Left forelimb (tissue), 1 donor: ENCODE data around the gene THAP11.

ENCODE experiments used
- DNase-seq: peaks from one replicate; pipeline ENCODE4 v3.0.0-alpha.2; 2018; ENCODE audit warnings: low spot score

The THAP11 gene

DNA sequence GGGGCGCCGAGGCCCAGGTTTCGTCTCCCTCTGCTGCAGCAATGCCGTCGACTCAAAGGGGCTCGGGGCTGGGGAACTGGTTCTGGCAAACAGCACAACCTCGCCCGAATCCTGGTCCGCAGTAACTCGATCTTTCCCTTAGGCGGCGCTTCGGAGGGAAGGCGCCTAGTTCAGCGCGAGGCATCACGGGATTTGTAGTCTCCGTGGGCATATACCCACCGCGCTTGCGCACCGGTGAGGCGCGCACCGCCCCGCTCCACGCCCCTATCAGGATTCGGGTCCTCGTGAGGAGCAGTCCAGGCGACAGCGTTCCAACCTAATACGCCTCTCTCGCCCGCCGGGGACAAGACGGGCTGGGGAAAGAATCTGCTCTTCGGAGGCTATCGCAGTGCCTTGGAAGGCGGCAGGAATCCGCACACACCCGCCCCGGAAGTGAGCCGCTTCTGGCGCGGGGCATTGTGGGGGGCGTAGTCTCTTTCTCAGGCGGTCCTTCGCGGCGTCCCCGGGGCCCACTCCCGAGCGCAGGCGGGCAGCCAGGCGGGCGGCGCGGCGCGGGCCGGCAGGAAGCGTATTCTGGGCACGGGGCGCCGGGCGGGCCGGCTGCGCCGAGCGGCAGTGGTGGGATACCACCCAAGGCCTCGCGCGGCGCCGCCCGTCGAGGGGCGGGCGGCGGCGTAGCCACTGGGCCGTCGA lies at the start of gene THAP11:
Gene THAP11, plus strand, starts transcription at position 505 of the 693 bp plus-strand sequence. CDS start 235 bp downstream, outside the sequence.
- DNase-seq = peak; percentile 97

DNA sequence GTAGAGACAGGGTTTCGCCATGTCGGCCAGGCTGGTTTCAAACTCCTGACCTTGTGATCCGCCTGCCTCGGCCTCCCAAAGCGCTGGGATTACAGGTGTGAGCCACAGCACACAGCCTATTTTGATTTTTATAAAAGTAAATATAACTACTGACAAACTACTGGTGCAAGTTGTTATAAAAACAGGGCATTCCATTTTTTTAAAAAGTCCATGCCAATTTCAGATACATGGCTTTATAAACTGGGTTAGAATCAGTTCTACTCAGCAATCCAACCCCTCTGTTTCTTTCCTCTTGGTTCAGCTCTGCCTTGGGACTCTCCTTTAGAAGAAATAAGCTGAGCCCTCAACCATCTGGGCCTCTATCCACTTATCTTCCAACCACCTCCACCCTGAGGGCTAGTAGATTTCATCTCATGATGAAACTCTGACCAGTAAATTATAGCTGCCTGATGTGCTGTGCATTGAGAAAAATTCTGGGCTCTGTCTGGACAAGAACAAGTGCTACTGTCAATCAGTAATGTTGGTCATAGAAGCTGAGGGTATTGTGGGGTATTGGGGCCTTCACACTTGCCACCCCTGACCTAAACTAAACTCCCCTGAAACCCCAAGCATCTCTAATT lies 45.9 kb upstream of the THAP11 start:
- DNase-seq = no peak

DNA sequence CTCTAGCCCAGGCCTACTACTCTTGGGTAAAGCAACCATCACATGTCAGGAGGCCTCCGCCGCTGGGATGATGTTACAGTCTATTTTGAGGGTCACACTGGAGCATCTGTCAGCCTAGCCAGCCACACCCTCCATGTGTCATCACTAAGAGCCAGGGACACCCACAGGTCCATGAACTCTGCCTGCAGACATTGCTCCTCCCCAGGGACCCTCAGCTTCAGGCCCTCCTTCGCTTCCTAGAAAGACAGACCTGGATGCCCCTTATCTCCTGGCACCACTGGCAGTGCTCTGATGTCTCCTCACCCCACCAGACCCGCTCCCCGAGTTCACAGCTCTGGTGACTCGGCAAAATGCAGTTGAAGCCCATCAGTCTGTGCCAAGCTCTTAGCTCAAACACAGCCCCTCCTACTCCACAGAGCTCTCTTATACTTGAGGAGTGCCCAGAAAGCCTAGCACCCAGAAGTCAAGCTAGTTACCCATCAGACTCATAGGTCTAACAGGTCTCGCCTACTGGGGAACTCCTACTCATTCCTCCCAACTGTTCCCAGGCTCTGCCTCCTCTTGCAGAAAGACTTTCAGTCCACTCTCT lies 41.7 kb upstream of the THAP11 start:
- DNase-seq = no peak

DNA sequence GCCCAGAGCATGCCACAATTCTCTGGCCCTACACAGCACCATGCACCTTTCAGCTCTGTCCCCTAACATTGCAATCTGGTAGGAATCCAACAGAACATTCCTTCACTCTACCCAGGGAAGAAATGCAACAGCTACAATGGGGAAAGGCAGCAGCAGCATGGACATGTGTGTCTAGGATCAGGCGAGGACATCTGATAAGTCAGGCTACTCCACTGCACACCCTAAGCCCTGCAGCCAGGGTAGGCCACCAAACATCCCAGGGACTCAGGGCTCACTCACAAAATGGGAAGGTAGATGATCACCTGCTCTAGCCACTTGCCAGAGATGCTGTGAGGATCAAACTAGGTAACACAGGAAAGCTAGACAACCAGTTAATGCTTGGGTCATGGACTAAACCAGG lies 40.9 kb upstream of the THAP11 start:
- no peak for DNase-seq

DNA sequence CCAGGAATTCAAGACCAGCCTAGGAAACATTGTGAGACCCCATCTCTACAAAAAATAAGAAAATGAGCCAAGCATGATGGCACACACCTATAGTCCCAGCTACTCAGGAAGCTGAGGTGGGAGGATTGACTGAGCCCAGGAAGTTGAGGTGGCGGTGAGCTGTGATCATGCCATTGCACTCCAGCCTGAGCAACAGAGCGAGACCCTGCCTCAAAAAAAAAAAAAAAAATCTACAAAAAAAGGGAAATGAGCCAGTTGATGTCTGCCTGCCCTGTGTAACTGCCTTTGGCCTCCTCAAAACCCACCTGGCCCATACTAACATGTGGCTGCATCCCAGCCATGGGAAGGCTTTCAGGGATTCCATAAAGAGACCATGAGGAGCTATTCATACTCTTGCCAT lies 40.2 kb upstream of the THAP11 start:
- no peak for DNase-seq

DNA sequence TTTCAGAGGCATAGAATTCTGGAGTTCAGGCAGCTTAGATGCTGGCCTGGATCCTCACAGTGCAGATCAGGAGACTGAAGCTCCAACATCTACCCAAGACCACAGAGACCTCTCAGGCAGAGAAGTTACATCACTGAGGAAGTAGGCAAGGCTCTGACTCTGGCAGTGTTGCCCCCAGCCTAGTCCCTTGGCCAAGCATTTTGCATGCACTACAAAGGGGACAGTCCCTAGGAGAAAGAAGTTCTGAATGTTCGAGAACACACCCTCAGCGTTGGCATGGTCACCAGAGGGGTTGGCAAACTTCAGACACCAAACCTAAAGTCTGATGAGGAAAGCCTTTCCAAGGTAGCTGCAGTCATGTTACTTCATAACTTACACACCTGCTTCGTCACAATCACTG lies 38.2 kb upstream of the THAP11 start:
- no peak for DNase-seq

DNA sequence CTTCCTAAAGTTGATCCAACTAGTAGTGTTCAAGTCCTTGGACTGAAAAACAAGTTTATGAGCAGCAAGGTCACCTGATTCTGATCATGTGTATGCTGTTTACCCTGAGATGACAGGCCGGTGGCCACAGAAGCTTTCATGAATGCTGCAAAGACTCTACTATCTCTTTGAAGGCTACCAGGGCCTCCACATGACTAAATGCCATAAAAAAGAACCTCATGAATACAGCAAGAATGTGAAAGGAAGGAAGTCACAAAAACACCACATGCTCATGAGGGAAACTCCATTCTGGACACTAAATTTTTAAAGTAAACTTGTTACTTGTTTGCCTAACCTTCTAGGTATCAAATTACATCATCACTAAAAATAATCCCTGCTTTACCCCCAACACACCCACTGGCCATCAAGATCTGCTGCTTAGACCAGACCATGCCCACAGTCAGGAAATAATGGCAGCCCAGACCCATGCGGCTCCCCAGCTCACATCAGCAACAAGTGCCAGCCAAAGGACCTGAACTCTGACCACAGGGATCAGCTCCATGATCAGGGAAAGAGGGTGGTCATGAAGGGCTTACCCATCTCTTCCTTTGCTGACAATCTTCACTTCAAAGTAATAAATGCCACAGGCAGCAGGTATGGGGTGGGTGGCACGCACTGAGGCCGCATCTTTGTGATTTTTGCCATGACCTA lies 37.1 kb upstream of the THAP11 start:
- DNase-seq = no peak

DNA sequence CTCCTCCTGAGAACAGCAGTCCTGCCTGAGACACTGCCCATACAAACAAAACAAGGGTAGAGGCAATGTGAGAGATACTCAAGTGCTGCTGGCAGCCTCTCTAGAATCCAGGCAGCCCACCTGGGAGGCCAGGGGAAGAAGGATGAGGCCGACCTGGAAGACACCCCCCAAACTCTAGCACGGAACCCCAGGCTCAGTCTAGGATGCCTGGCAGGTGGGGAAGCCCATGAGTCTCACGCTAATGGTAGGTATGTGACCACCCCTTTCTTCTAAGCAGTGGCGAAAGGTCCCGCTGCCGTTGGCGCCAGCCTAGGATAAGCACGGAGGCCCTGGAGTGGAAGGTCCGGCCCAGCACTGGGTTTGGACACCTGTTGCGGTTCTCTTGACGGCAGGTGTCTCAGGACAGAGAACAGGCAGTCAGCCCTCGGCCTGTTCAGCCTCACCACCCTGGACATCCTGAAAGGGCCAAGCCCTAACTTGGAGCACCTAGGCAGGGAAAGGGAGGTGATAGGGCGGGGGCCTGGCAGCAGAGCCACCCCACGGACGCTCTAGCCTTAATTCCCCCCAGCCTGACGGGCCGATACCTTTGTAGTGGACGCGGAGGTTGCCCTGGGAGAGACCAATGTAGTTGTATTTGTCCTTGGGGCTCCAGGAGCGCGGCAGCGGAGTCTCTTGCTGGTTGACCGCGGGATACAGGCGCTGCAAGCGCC lies 36.2 kb upstream of the THAP11 start:
- DNase-seq = no peak

DNA sequence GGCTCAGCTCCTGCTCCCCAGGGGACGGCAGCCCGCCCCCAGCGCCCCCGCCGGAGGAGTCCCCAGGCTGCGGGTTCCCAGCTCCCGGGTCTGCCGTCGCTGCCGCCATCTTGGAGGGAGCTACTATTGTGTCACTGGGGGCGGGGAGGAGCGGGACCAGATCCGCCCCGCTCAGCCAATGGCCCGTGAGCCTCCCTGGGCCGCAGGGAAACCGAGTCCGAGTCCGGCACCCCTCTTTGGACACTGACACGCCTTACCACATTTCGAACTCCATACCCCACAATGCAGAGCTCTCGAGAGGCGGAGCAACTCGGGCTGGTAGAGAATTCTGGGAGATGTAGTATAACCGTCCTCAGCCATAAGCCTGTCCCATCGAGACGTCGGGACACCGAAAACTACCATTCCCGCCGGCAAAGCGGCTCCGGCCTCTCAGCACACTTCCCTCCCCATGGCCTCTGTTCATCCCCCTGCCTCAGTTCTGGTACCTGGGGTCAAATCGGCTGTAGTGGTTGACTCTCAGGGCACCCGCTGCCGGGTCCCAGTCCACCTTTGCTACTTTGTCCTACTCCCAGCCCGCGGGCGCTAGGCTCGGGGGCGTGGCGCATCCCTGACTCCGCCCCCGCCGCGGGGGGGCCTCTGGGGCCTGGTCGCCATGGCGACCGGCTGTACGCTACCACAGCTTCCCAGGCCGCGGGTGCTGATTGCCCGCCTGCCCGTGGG lies 35.5 kb upstream of the THAP11 start, which contains the start of the genes RANBP10 and TSNAXIP1:
Gene RANBP10, minus strand, starts transcription at position 133 of the 720 bp plus-strand sequence. Its CDS starts 24 bp downstream, at position 109.
Gene TSNAXIP1, plus strand, starts transcription at position 462 of the 720 bp plus-strand sequence. CDS start 261 bp downstream, outside the sequence.
- peak; percentile 95 for DNase-seq

DNA sequence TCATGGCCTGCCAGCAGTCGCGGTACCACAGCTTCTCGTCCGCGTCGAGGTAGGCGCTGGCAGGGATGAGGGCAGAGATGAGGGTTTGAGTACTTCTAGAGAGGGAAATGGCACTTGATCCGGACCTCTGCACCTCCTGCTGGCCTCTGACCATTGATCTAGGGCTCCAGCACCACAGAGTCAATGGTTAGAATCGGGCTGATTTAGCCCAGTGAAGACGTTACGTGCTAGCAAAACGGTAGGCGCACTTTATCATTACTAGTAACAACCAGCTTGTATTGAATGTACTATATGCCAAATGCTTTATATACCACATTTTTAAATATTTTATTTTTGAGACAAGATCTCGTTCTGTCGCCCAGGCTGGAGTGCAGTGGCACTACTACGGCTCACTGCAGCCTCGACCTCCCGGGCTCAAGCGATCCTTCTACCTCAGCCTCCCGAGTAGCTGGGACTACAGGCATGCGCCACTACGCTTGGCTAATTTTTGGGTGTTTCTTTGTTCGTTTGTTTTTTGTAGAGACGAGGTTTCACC lies 34.9 kb upstream of the THAP11 start:
- DNase-seq = no peak

DNA sequence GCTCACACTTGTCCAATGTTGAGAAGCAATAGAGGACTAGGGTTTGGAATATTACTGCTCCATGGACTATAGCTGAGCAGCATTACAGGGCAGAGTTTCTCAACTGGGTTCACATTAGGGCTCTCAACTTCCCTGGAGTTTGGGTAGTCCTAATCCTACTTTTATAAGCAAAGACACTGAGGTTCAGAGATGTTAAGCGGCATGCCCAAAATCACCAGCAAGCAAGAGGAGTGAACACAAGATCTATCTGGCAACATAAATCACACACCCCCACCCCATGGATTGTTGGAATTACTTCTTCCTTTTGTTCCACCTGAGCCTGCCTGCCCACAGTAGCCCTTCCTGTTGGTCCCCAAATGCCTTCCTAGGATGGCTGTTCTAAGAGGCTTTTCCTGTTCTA lies 30.2 kb upstream of the THAP11 start:
- DNase-seq = no peak

DNA sequence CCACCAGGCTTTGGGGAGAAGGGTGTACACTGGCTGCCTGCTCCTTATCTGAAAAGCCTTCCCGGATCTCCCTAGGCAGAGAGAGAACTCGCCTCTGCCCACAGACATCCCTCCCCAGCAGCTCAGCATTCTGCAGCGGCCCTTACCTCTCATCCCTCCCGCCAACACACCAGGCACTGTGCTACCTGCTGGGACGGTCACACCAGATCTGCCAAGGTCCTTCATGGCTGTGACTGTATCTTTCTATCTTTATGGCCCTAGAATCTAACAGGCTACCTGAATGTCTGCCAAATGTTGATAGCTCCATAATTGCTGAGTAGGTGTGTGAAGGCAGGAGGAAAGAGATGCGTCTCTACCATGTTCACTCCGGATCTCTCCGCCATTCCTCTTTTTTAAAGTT lies 27.6 kb upstream of the THAP11 start:
- no peak for DNase-seq

DNA sequence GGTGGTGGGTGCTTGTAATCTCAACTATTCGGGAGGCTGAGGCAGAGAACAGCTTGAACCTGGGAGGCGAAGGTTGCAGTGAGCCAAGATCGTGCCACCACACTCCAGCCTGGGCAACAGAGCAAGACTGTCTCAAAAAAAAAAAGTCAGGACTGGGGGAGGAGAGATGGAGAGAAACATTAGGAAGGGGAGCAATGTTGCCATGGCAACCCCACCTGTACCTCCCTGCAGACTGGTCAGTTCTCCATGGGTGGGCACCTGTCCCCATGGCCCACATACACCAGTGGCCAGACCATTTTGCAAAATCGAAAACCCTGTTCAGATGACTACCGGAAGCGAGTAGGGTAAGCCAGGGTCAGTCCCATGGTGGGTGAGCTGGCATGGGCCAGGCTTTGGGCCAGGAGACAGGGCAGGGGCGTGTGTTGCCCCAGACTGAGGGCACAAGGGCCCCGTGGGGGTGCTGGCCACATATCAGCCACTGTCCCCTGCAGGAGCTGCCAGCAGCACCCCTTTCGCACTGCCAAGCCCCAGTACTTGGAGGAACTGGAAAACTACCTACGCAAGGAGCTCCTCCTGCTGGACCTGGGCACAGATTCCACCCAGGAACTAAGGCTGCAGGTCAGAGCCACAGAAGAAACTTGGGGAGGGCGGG lies 21.4 kb upstream of the THAP11 start:
- DNase-seq = no peak

DNA sequence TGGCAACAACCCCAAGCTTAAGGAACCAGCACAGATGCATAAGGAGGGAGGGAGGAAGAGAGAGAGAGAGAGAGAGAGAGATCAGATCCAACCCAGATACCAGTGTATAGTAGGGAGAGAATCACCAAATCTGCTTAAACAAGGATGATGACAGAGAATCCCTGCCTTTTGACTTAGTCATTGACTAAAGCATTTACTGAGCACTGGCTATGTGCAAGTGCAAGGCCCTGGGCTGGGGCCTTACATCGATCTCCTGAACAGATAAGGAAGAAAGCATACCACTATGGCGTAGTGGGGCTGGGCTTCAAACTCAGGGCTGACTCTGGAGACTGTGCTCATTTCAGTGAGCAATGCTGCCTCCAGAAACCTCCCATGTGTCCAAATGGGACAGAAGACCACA lies 19.6 kb upstream of the THAP11 start:
- DNase-seq = no peak

DNA sequence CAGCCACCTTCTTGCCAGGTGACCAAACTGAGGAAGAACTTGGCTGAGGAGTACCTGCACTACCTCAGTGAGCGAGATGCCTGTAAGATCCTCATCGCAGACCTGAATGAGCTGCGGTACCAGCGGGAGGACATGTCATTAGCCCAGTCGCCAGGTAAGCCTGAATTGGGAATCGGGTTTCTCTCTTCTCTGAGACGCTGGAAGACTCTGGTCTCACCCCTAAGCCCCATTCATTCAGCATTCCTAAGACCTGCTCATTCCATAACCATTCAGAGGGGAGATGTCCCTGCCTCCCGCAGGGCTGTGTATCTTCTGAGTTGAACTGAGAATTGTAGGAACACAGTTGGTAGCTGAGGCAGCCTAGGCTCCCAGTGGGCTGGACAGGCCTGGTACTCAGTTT lies 17.0 kb upstream of the THAP11 start:
- no peak for DNase-seq

DNA sequence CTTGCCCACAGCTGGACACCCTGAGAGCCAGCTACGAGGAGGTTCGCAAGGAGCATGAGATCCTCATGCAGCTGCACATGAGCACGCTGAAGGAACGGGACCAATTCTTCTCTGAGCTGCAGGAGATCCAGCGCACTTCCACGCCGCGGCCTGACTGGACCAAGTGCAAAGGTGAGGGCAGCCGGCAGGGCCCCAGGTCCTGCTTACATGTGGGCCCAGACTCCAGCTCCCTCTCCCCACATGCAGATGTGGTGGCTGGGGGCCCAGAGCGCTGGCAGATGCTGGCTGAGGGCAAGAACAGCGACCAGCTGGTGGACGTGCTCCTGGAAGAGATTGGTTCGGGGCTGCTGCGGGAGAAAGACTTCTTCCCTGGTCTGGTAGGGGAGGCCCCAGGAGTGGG lies 16.2 kb upstream of the THAP11 start:
- DNase-seq = no peak

DNA sequence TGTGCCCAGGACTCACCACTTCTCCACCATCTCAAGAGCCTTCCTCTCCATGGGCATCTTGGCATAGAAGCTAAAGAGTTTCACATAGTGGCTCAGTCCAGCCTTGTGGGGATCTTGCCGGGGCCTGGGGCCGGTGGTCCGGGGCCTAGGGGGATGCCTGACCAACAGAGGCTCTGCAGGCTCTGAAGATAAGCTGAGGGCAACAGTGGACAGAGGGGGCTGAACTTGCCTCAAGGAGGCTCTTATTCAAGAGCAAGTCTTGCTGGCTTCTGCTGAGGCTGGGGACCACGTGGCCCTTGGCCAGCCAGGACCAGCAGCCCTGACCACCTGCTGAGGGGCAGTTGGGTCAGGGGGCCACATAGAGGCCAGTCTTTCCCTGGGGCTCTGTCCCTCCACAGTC lies 13.5 kb upstream of the THAP11 start:
- DNase-seq = no peak

DNA sequence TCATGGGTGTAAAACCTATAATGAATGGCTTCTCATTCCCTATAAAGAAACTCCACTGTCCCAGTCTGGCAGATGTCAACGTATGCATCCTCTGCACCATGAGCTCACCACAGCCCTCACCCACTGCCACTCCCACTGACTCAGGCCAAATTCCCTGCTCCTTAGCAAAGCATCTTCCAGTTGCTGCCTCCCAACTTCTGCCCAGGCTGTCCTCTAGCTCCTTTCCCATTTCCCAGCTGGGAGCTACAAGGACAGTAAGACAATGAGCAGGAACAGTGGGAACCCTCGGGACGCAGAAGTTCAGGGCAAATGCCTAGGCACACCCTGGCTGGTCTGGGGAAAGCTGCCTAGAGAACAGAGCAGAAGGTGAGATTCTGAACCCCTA lies 9.1 kb upstream of the THAP11 start:
- no peak for DNase-seq

DNA sequence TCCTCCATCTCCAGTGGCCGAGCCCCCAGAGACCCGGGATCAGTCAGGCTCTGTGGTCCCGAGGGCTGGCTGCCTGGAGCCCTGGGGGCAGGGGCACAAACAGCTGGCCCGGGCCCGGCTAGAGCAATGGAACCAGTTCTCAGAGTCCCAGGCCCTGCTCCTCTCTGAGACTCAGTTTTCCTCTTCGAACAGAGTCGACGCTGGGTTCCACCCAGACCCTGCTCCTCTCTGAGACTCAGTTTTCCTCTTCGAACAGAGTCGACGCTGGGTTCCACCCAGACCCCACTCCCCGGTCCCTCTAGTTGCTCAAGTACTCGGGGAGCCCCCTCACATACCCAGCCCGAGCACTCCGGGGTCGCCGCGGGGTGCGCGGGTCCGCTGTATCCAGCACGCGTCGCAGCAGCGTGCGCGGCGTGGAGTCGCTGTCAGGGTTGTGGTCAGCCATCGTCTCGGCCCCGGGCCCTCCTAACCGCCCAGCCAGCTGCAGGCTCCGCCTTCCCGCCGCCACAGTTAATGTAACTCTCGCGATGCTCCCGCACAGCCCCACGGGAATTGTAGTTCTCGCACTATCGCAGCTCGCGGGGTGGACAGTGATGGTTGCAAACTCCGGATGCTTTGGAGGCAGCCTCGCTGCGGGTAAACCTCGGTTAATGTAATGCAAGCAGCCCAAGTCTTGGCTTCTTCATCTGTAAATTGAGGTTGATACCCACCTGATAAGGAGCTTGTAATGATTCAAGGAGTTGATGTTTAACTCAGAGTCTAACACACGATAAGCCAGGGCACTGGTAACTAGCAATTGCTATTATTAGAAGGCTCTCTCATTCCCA lies 8.5 kb upstream of the THAP11 start:
- DNase-seq = peak; percentile 97

DNA sequence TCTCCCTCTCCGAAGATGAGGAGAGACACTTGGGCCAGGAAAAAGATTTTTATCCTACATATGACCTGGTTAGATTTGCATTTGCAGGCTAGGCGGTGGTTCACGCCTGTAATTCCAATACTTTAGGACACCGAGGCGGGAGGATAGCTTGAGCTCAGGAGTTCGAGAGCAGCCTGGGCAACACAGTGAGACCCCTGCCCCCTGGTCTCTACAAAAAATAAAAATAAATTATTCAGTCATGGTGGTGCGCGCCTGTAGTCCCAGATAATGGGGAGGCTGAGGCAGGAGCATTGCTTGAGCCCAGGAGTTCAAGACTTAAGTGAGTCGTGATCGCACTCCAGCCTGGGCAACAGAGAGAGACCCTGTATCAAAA lies 7.9 kb upstream of the THAP11 start:
- no peak for DNase-seq
